Right atrium auricular region (tissue), 2 donors: ENCODE measurements around the gene STK32A. TPM values are rescaled to one million over a fixed set of nuclear protein-coding genes. Genes with fewer than 3 reads are reported as not detected.

Experiments
- DNase-seq: peaks from one replicate; pipeline ENCODE4 v3.0.0-alpha.2; 2019; ENCODE audit warnings: low spot score
- H3K27ac ChIP-seq, 2 donors: fragments of 200-600 bp; sonication (generic); 1 replicate in 1 of 2; 2 replicates in 1 of 2; pipeline ENCODE4 v1.5.1; 2016 to 2019
- H3K27me3 ChIP-seq, 2 donors: fragments of 200-600 bp; sonication (generic); one replicate each; pipeline versions ENCODE4 v1.5.1 to v1.6.0; 2017 to 2019
- H3K36me3 ChIP-seq: fragments of 200-600 bp; sonication (generic); one replicate; pipeline ENCODE4 v1.5.1; 2016
- H3K4me1 ChIP-seq, 2 donors: fragments of 200-600 bp; sonication (generic); one replicate each; pipeline versions ENCODE4 v1.5.1 to v1.6.0; 2017 to 2019
- H3K4me3 ChIP-seq, 2 donors: fragments of 200-600 bp; sonication (generic); 1 replicate in 1 of 2; 2 replicates in 1 of 2; pipeline ENCODE4 v1.5.1; 2017 to 2019; ENCODE audit warnings: mild to moderate bottlenecking in 1 of 2, moderate library complexity in 1 of 2
- H3K9me3 ChIP-seq, 2 donors: fragments of 200-600 bp; sonication (generic); one replicate each; pipeline ENCODE4 v1.5.1; 2019
- CTCF ChIP-seq, 2 donors: fragments of 200-600 bp; sonication (generic); IDR thresholded peaks; one replicate each; pipeline ENCODE4 v1.5.1; 2019; ENCODE audit warnings: antibody characterized with exemption in 2 of 2
- total RNA-seq, 2 donors: library from RNA; depleted of rRNA; stranded (reverse); fragments of >200 nt; gene quantifications; one replicate each; pipeline ENCODE4 v1.1.0, GENCODE V29; 2016

The STK32A gene
- total RNA-seq = under 1 TPM; 0.22 to 0.39 TPM

- TF ChIP-seq CTCF (IDR thresholded peaks at IDR 0.05) = peak in 1 of 2 donors; percentile 24
- H3K27ac ChIP-seq = peak within 1 kb of the TSS; percentile 55 to 76
- peaks cover 0 to 3% of the 10 kb centered on the region in 2 donors for H3K27me3 ChIP-seq
- DNase-seq = no peak
- peaks cover 0 to 9% of the 10 kb centered on the region in 2 donors for H3K4me1 ChIP-seq
- H3K36me3 ChIP-seq = no peaks in the 10 kb centered on the region
- peak within 1 kb of the TSS; percentile 51 to 64 for H3K4me3 ChIP-seq
- no peaks in the 10 kb centered on the region for H3K9me3 ChIP-seq
Observed at GRCh38 chr5:147234825-147235635, at the start of gene STK32A. Gene STK32A (plus strand): TSS chr5:147235026. CDS start chr5:147239635, 4,609 bp downstream.

GRCh38 chr5:147187099-147187540 is 47.7 kb upstream of the STK32A start:
- Histone ChIP-seq H3K36me3 (no peaks in the 10 kb centered on the region), H3K27ac (no peak overlapping the region), H3K9me3 (no peaks in the 10 kb centered on the region), H3K4me1 (no peaks in the 10 kb centered on the region), H3K27me3 (no peaks in the 10 kb centered on the region), H3K4me3 (no peak overlapping the region)
- DNase-seq = no peak
- no peak for TF ChIP-seq CTCF (IDR thresholded peaks at IDR 0.05)

GRCh38 chr5:147188200-147189108 is 46.4 kb upstream of the STK32A start:
- TF ChIP-seq CTCF (IDR thresholded peaks at IDR 0.05) = peak; percentile 72 to 91

GRCh38 chr5:147189109-147189424 is 45.8 kb upstream of the STK32A start:
- no peaks in the 10 kb centered on the region for H3K4me1 ChIP-seq
- no peak overlapping the region for H3K4me3 ChIP-seq
- TF ChIP-seq CTCF (IDR thresholded peaks at IDR 0.05) = peak; percentile 1 to 6
- no peak for DNase-seq
- no peaks in the 10 kb centered on the region for H3K9me3 ChIP-seq
- H3K27ac ChIP-seq = no peak overlapping the region
- H3K27me3 ChIP-seq = no peaks in the 10 kb centered on the region
- no peaks in the 10 kb centered on the region for H3K36me3 ChIP-seq

More at GRCh38 chr5:147188200-147189108, 46.4 kb upstream of the STK32A start:
- no peak overlapping the region for H3K4me3 ChIP-seq
- H3K27ac ChIP-seq = no peak overlapping the region
- no peaks in the 10 kb centered on the region for H3K4me1 ChIP-seq
- no peaks in the 10 kb centered on the region for H3K36me3 ChIP-seq
- no peaks in the 10 kb centered on the region for H3K9me3 ChIP-seq
- no peak for DNase-seq
- H3K27me3 ChIP-seq = no peaks in the 10 kb centered on the region

- Histone ChIP-seq H3K9me3 (no peaks in the 10 kb centered on the region), H3K36me3 (no peaks in the 10 kb centered on the region), H3K4me3 (no peak overlapping the region), H3K4me1 (no peaks in the 10 kb centered on the region), H3K27ac (no peak overlapping the region), H3K27me3 (no peaks in the 10 kb centered on the region)
- TF ChIP-seq CTCF (IDR thresholded peaks at IDR 0.05) = no peak
- DNase-seq = no peak
Observed at GRCh38 chr5:147190331-147190730, 44.5 kb upstream of the STK32A start.
